Endothelial cell of umbilical vein (primary cell): ENCODE data around the gene LSR. TPM values are rescaled to one million over a fixed set of nuclear protein-coding genes. Genes with fewer than 3 reads are reported as not detected.

Experiments used
- BruUV-seq: library from RNA; stranded (reverse); fragments of 400-500 nt; replicated peaks from 2 replicates; lab custom pipeline; 2021; lab: Mats Ljungman, UMichigan
- CTCF ChIA-PET: fragments of 300-600, 350-600 bp; sonication (Branson Sonifier 250); formaldehyde crosslinking; loops from one replicate; lab custom pipeline; 2021; ENCODE audit warnings: antibody characterized with exemption, inconsistent platforms; lab: Charles Lee
- POLR2A ChIA-PET: fragments of 300-600, 350-600 bp; sonication (Branson Sonifier 250); formaldehyde crosslinking; loops from one replicate; lab custom pipeline; 2021; ENCODE audit warnings: antibody characterized with exemption, inconsistent platforms; lab: Charles Lee
- DNase-seq: peaks from one replicate; pipeline ENCODE4 v3.0.0-alpha.2; 2011; ENCODE audit warnings: low read depth, low spot score
- FAIRE-seq: peaks from 2 replicates; lab custom pipeline; 2011; peaks lifted over from hg19 to GRCh38; lab: Jason Lieb, UNC
- H2AFZ ChIP-seq: 2 replicates; pipeline ENCODE4 v1.6.0; 2012; ENCODE audit warnings: low read depth, low read length, control low read depth, inconsistent platforms
- H3K27ac ChIP-seq: 2 replicates; pipeline ENCODE4 v1.5.1; 2011; ENCODE audit warnings: low read depth, mild to moderate bottlenecking, control low read depth, low read length, moderate library complexity; ENCODE audit not compliant: insufficient read depth
- H3K27me3 ChIP-seq, 2 experiments: 2 replicates each; pipeline versions ENCODE4 v1.6.0 to v1.6.1; 2011; ENCODE audit warnings: low read length in 2 of 2, mixed read lengths in 1 of 2; ENCODE audit not compliant: control insufficient read depth in 2 of 2, insufficient read depth in 2 of 2
- H3K36me3 ChIP-seq, 2 experiments: 2 replicates in 1 of 2; 3 replicates in 1 of 2; pipeline ENCODE4 v1.5.1; 2011; ENCODE audit warnings: low read length in 2 of 2, mild to moderate bottlenecking in 1 of 2, moderate library complexity in 1 of 2; ENCODE audit not compliant: control insufficient read depth in 2 of 2, insufficient read depth in 2 of 2; ENCODE audit errors: extremely low read depth in 1 of 2
- H3K4me1 ChIP-seq: 3 replicates; pipeline ENCODE4 v1.5.1; 2011; ENCODE audit warnings: mild to moderate bottlenecking, low read length; ENCODE audit not compliant: control insufficient read depth, insufficient read depth; ENCODE audit errors: extremely low read depth
- H3K4me2 ChIP-seq: 2 replicates; pipeline ENCODE4 v1.6.1; 2011; ENCODE audit warnings: low read length, control low read depth, mixed read lengths; ENCODE audit not compliant: insufficient read depth
- H3K4me3 ChIP-seq, 3 experiments: fragments of 200-600 bp in 1 of 3; sonication (generic), shearing (Covaris generic) in 1 of 3; replicated peaks in 1 of 3; 2 replicates each; pipeline ENCODE4 v1.5.1; 2011 to 2016; ENCODE audit warnings: control low read depth in 3 of 3, low read length in 3 of 3, mild to moderate bottlenecking in 2 of 3, inconsistent platforms in 1 of 3, low read depth in 1 of 3, moderate library complexity in 1 of 3; ENCODE audit not compliant: insufficient read depth in 1 of 3
- H3K79me2 ChIP-seq: 2 replicates; pipeline ENCODE4 v1.6.0; 2012; ENCODE audit warnings: low read length, inconsistent platforms; ENCODE audit not compliant: control insufficient read depth, insufficient read depth
- H3K9ac ChIP-seq: replicated peaks from 2 replicates; pipeline ENCODE3; 2011; ENCODE audit warnings: low read length, control low read depth; ENCODE audit not compliant: insufficient read depth; ENCODE audit errors: extremely low read depth
- H3K9me1 ChIP-seq: replicated peaks from 3 replicates; pipeline ENCODE4 v1.6.0; 2011; ENCODE audit warnings: mild to moderate bottlenecking, low read length; ENCODE audit not compliant: control insufficient read depth, insufficient read depth; ENCODE audit errors: extremely low read depth
- H3K9me3 ChIP-seq: replicated peaks from 2 replicates; pipeline ENCODE4 v1.5.1; 2012; ENCODE audit warnings: low read length, inconsistent platforms; ENCODE audit not compliant: control insufficient read depth, insufficient read depth
- H4K20me1 ChIP-seq: replicated peaks from 2 replicates; pipeline ENCODE3; 2011; ENCODE audit warnings: mild to moderate bottlenecking, low read length; ENCODE audit not compliant: control insufficient read depth, insufficient read depth; ENCODE audit errors: extremely low read depth
- EZH2 ChIP-seq: IDR thresholded peaks from 2 replicates; pipeline ENCODE4 v1.6.1; 2012; ENCODE audit warnings: borderline replicate concordance, low read depth, mild to moderate bottlenecking, moderate library complexity, low read length, inconsistent platforms; ENCODE audit not compliant: severe bottlenecking
- FOS ChIP-seq: IDR thresholded peaks from 2 replicates; pipeline ENCODE4 v1.6.1; 2011; ENCODE audit warnings: mild to moderate bottlenecking, low read length, moderate library complexity, borderline replicate concordance; ENCODE audit not compliant: insufficient read depth
- GATA2 ChIP-seq: IDR thresholded peaks from 2 replicates; pipeline ENCODE4 v1.7.0; 2011; ENCODE audit warnings: low read depth, mild to moderate bottlenecking, moderate library complexity, mixed read lengths, low read length; ENCODE audit not compliant: insufficient read length, insufficient read depth
- JUN ChIP-seq: IDR thresholded peaks from 2 replicates; pipeline ENCODE4 v1.6.1; 2011; ENCODE audit warnings: borderline replicate concordance, low read depth; ENCODE audit not compliant: insufficient read length, insufficient read depth
- MAX ChIP-seq: IDR thresholded peaks from 2 replicates; pipeline ENCODE4 v1.6.1; 2011; ENCODE audit not compliant: insufficient read depth, insufficient read length
- MYC ChIP-seq: IDR thresholded peaks from one replicate; pipeline ENCODE4 v1.6.1; 2011; ENCODE audit warnings: mild to moderate bottlenecking, low read depth, low read length
- POLR2A ChIP-seq: IDR thresholded peaks from 2 replicates; pipeline ENCODE4 v1.6.1; 2012; ENCODE audit warnings: low read depth, mild to moderate bottlenecking, control low read depth, low read length
- POLR2AphosphoS5 ChIP-seq: IDR thresholded peaks from 2 replicates; pipeline ENCODE4 v1.6.1; 2012; ENCODE audit warnings: low read depth, mild to moderate bottlenecking, control low read depth, low read length, moderate library complexity; ENCODE audit not compliant: insufficient read depth
- dilution Hi-C: fragments of 300-500 bp; cut with MboI; formaldehyde crosslinking; loops from one replicate; pipeline ENCODE4 v1.15.0; 2019; ENCODE audit warnings: low sequenced_read_pairs; ENCODE audit not compliant: extremely low pct_ligation_motif_present
- intact Hi-C: fragments of 100-400 bp; cut with micrococcal nuclease; formaldehyde crosslinking; loops from one replicate; pipeline ENCODE4 v1.10.0; 2022
- polyA plus RNA-seq, 4 experiments: library from polyadenylated mRNA; depleted of rRNA in 3 of 4; stranded (reverse) in 3 of 4; unstranded in 1 of 4; fragments of >200 nt; gene quantifications; 2 replicates each; pipeline versions ENCODE4 v1.2.1 to v1.2.3, GENCODE V29; 2011 to 2012; ENCODE audit warnings: missing spikeins in 1 of 4
- total RNA-seq: library from RNA; stranded (reverse); gene quantifications from 2 replicates; pipeline ENCODE4 v1.2.3, GENCODE V29; 2021
- TF ChIP-seq, protein P1 (sequence below), 2 donors: IDR thresholded peaks; 1 replicate in 1 of 2; 2 replicates in 1 of 2; pipeline ENCODE4 v1.5.1; 2011; ENCODE audit warnings: low read length in 2 of 2, mild to moderate bottlenecking in 2 of 2, moderate library complexity in 2 of 2, control low read depth in 1 of 2, inconsistent platforms in 1 of 2, low read depth in 1 of 2; ENCODE audit not compliant: insufficient read depth in 1 of 2; ENCODE audit errors: extremely low read depth in 1 of 2

Gene LSR
- total and polyA plus RNA-seq, 2 donors (not counting 3 experiments of a cell fraction or from before 2014, with no cell fraction given) = 0.76 to 1.0 TPM

- no TSS peak for BruUV-seq
- H3K4me2 ChIP-seq = no peak overlapping the region
- H3K4me1 ChIP-seq = no peaks in the 10 kb centered on the region
- no peaks in the 10 kb centered on the region for H3K9me1 ChIP-seq
- FAIRE-seq (no peak), DNase-seq (no peak)
- no peaks in the 10 kb centered on the region for H3K9me3 ChIP-seq
- H3K79me2 ChIP-seq = no peaks in the 10 kb centered on the region
- no peak overlapping the region for H3K4me3 ChIP-seq
- no peaks in the 10 kb centered on the region for H3K27me3 ChIP-seq
- dilution Hi-C loops (no loop called here), intact Hi-C loops (no loop called here)
- no peaks in the 10 kb centered on the region for H3K36me3 ChIP-seq
- ChIA-PET CTCF (no interaction called here), POLR2A (no interaction called here)
- H4K20me1 ChIP-seq = no peaks in the 10 kb centered on the region
- no peak overlapping the region for H3K27ac ChIP-seq
- H2AFZ ChIP-seq = no peak overlapping the region
- H3K9ac ChIP-seq = no peak overlapping the region
- TF ChIP-seq FOS = no peak
Observed at GRCh38 chr19:35308910-35309309, 60.1 kb downstream of the LSR start.

- no peak overlapping the region for H3K4me2 ChIP-seq
- no peaks in the 10 kb centered on the region for H3K79me2 ChIP-seq
- H3K9me3 ChIP-seq = no peaks in the 10 kb centered on the region
- H3K36me3 ChIP-seq = no peaks in the 10 kb centered on the region
- no peaks in the 10 kb centered on the region for H3K9me1 ChIP-seq
- FAIRE-seq = no peak
- no peak overlapping the region for H2AFZ ChIP-seq
- no peaks in the 10 kb centered on the region for H3K4me1 ChIP-seq
- BruUV-seq = no TSS peak
- DNase-seq = no peak
- no peaks in the 10 kb centered on the region for H4K20me1 ChIP-seq
- TF ChIP-seq JUN = no peak
- TF ChIP-seq, protein P1, sequence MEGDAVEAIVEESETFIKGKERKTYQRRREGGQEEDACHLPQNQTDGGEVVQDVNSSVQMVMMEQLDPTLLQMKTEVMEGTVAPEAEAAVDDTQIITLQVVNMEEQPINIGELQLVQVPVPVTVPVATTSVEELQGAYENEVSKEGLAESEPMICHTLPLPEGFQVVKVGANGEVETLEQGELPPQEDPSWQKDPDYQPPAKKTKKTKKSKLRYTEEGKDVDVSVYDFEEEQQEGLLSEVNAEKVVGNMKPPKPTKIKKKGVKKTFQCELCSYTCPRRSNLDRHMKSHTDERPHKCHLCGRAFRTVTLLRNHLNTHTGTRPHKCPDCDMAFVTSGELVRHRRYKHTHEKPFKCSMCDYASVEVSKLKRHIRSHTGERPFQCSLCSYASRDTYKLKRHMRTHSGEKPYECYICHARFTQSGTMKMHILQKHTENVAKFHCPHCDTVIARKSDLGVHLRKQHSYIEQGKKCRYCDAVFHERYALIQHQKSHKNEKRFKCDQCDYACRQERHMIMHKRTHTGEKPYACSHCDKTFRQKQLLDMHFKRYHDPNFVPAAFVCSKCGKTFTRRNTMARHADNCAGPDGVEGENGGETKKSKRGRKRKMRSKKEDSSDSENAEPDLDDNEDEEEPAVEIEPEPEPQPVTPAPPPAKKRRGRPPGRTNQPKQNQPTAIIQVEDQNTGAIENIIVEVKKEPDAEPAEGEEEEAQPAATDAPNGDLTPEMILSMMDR (IDR thresholded peaks at IDR 0.05; ENCODE audit: extremely low read depth in 1 of 2, insufficient read depth in 1 of 2, low read depth in 1 of 2, low read length in 2 of 2) = no peak
- TF ChIP-seq FOS = no peak
- no peak for TF ChIP-seq POLR2A
- TF ChIP-seq GATA2 = no peak
- TF ChIP-seq MYC = no peak
- TF ChIP-seq EZH2 = no peak
- no peak for TF ChIP-seq MAX
- TF ChIP-seq POLR2AphosphoS5 = no peak
- dilution Hi-C loops (no loop called here), intact Hi-C loops (no loop called here)
- no peaks in the 10 kb centered on the region for H3K27me3 ChIP-seq
- no peak overlapping the region for H3K9ac ChIP-seq
- no peak overlapping the region for H3K27ac ChIP-seq
- no peak overlapping the region for H3K4me3 ChIP-seq
- CTCF ChIA-PET = no interaction called here
- POLR2A ChIA-PET = no interaction called here
Observed at GRCh38 chr19:35309481-35310279, 60.9 kb downstream of the LSR start.
